SH-SY5Y (cell line): Measurements from ENCODE around the gene FAS.

ENCODE experiments used
- GATA2 ChIP-seq: IDR thresholded peaks from 2 replicates; pipeline ENCODE4 v1.6.1; 2011; ENCODE audit warnings: mild to moderate bottlenecking, low read depth, low read length
- GATA3 ChIP-seq: IDR thresholded peaks from 2 replicates; pipeline ENCODE4 v1.6.1; 2011; ENCODE audit warnings: low read depth, mild to moderate bottlenecking, low read length, moderate library complexity

DNA sequence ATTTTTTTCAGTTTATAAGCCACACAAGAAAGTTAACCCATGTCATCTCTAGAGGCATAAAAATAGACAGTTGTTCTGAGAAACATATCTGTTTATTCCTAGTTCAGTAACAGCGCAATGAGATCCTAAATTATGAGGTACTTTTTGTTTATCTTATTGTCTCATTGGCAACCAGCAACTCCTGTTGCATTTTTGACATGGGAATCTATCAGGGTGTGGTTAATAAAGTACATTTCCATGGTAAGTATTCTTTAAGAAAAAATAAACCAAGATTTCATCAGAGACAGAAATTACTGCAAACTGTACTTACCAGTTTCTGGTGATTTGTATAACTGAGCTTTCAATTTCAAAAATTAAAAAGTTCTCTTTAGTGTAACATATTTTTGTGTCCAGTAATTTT lies 9.0 kb downstream of the FAS start:
- TF ChIP-seq GATA2 (no peak), GATA3 (no peak)
